ENCODE results near the gene CLDN6.

The CLDN6 gene

DNA sequence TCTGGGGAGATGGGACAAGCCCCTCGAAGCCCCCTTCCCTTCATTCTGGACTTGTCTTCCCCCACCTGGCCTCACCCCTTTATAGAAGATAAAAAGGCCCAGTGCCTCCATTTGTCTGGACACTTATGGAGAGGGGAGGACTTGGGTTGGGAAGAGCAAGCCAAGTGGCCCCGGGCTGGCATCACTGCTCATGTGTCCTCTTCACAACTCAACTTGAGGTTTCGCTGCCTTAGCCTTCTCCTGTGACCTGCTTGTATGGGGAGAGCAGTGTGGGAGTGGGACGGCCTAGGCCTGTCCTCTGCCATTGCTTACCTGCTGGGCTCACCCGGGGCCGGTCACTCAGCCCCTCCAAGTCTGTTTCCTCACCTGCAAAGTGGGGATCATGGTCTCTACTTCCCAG is 47.4 kb downstream of the CLDN6 start:
- DNase-seq (ENCODE audit: low read depth): no peak

GRCh38 chr16:2969545-2970521 is 48.1 kb downstream of the CLDN6 start:
- DNase-seq (ENCODE audit: low read depth): peak; percentile 28

DNA sequence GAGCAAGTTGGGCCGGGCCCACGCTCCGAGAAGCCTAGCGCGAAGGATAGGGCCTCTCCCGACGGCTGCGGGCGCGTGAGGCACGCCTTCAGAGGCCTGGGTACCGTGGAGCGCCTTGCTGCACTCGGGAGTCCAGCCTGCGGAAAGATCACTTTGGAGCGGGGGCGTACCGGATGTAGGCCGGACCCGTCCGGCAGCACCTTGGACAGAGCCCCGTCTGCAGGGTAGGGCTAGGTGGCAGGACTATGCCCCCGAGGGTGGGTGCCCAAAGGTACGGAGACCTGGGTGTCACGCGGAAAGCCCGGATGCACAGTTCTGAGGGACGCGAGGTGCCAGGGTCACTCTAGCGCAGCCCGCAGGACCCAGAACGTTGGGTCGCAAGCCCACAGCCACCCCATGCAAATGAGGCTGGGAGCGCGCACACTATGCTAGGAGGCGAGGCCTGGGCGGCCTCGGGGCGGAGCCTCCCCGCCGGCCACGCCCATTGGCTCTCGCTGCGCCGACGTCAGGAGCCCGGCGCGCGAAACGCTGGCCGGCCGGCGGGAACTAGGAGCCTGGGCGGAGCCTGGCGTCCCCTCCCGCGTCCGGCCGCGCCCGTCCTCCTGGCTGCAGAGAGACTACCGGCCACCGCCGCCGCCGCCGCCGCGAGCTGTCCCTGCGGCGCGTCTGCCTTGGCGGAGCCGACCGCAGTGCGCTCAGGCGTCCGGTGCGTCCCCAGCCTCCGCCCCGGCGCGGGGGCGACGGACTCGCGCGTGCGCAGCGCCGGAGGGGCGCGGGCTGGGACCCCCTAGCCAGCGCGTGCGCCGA is 49.0 kb downstream of the CLDN6 start, which contains the start of gene PAQR4:
Gene PAQR4 (plus strand): TSS at position 611 of the 807 bp plus-strand sequence. CDS start 327 bp downstream, outside the sequence.
- peak; percentile 66 for DNase-seq (ENCODE audit: low read depth)

DNA sequence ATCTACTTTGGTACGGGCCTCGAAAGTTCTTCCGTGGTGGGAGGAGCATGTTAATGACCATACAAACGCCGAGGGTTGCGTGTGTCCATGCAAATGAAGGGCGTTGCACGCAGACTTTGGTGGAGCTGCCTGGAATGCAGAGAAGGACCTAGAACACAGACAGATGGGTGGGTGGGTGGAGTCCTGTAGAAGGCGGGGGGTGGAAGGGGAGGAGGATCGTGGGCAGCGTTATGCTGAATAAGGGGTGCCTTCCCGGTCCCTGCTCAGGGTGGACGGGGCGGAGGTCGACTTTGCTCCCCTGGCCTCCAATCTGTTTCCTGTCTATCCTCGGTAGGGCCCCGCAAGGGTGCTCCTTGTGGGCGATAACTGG is 49.6 kb downstream of the CLDN6 start:
- no peak for DNase-seq (ENCODE audit: low read depth)

DNA sequence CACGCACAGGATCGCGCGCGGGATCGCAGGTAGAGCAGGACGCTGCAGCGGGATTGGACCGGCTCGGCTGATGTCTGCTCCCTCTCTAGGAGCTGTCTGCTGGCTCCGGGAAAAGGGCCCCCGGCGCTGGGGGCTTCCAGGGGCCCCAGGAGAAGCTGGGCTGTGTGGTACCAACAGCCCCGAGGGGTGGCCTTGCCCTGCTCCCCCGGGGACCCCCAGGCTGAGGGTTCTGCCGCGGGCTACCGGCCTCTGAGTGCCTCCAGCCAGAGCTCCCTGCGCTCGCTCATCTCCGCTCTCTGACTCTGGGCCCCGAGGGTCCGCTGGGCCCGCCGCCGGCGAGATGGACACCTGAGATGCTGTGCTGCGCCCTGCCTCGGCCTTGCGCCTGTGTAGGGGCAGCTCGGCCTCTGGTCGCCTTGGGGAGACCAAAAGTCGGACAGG is 50.2 kb downstream of the CLDN6 start:
- DNase-seq (ENCODE audit: low read depth): no peak

DNA sequence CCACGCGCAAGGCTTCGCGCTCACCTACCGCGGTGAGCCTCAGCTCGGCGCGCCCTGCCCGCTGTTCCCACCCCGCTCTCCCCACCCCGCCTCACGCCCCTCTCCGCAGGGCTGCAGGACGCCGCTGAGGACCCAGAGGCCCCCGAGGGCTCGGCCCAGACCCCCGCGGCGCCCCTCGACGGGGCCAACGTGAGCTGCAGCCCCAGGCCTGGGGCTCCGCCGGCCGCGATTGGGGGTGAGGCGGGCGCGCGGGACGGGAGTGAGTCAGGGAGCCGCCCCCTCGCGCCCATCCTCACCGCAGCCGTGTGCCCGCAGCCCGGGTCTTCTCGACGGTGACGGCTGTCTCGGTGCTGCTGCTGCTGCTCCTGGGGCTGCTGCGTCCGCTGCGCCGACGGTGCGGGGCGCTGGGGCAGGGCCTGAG is 50.8 kb downstream of the CLDN6 start:
- no peak for DNase-seq (ENCODE audit: low read depth)

DNA sequence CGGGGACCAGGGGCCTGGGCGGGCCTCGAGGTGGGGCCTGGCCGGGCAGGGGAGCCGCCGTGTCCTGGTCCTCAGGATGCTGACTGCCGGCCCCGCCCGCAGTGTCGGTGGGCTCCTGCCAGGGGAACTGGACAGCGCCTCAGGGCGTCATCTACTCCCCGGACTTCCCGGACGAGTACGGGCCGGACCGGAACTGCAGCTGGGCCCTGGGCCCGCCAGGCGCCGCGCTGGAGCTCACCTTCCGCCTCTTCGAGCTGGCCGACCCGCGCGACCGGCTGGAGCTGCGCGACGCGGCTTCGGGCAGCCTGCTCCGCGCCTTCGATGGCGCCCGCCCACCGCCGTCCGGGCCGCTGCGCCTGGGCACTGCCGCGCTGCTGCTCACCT is 51.2 kb downstream of the CLDN6 start:
- DNase-seq (ENCODE audit: low read depth): no peak

DNA sequence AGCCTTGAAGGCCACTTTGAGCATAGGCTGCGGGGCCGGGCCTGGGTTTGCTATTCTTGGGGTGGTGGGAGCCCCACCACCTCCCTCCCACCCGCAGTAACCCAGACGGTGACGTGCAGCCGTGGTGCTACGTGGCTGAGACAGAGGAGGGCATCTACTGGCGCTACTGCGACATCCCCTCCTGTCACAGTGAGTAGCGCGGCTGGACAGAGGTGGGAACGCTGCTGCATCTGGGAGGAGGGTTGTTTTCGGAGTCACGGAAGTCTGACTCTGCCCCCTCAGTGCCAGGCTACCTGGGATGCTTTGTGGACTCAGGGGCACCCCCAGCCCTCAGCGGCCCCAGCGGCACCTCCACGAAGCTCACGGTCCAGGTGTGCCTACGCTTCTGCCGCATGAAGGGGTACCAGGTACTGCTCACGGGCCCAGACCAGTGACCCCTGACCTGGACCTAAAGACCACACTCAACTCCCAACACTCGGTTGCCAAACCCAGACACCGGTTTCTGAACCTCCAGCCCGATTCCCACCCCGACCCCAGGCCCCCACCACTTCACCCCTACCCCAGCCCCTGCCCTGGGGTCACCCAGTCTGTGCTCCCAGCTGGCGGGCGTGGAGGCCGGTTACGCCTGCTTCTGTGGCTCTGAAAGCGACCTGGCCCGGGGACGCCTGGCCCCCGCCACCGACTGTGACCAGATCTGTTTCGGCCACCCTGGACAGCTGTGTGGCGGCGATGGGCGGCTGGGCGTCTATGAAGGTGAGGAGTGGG is 51.8 kb downstream of the CLDN6 start:
- DNase-seq (ENCODE audit: low read depth): no peak
